Memory B cell (primary cell): Measurements from ENCODE around the gene KXD1.

Experiments
- ATAC-seq: fragments of 150-1000 bp; cut with Tn5 transposase; 2 replicates; pipeline ENCODE4 v1.10.0; 2021; ENCODE audit warnings: low read depth, mild to moderate bottlenecking, moderate library complexity
- DNase-seq, 2 donors: peaks; one replicate each; pipeline ENCODE4 v3.0.0; 2022; ENCODE audit warnings: low spot score in 2 of 2
- H3K27ac Mint-ChIP-seq: one replicate; pipeline ENCODE4 v1.8.0; 2022; ENCODE audit warnings: mild to moderate bottlenecking, moderate library complexity, mixed read lengths
- H3K27me3 Mint-ChIP-seq: one replicate; pipeline ENCODE4 v1.8.0; 2022; ENCODE audit warnings: mixed read lengths
- H3K36me3 Mint-ChIP-seq: one replicate; pipeline ENCODE4 v1.8.0; 2022; ENCODE audit warnings: mild to moderate bottlenecking, mixed read lengths
- H3K4me1 Mint-ChIP-seq: one replicate; pipeline ENCODE4 v1.8.0; 2022; ENCODE audit warnings: mixed read lengths
- H3K4me3 Mint-ChIP-seq: one replicate; pipeline ENCODE4 v1.8.0; 2022; ENCODE audit warnings: mild to moderate bottlenecking, moderate library complexity, mixed read lengths
- H3K9me3 Mint-ChIP-seq: one replicate; pipeline ENCODE4 v1.8.0; 2022; ENCODE audit warnings: mixed read lengths

Gene KXD1

DNA sequence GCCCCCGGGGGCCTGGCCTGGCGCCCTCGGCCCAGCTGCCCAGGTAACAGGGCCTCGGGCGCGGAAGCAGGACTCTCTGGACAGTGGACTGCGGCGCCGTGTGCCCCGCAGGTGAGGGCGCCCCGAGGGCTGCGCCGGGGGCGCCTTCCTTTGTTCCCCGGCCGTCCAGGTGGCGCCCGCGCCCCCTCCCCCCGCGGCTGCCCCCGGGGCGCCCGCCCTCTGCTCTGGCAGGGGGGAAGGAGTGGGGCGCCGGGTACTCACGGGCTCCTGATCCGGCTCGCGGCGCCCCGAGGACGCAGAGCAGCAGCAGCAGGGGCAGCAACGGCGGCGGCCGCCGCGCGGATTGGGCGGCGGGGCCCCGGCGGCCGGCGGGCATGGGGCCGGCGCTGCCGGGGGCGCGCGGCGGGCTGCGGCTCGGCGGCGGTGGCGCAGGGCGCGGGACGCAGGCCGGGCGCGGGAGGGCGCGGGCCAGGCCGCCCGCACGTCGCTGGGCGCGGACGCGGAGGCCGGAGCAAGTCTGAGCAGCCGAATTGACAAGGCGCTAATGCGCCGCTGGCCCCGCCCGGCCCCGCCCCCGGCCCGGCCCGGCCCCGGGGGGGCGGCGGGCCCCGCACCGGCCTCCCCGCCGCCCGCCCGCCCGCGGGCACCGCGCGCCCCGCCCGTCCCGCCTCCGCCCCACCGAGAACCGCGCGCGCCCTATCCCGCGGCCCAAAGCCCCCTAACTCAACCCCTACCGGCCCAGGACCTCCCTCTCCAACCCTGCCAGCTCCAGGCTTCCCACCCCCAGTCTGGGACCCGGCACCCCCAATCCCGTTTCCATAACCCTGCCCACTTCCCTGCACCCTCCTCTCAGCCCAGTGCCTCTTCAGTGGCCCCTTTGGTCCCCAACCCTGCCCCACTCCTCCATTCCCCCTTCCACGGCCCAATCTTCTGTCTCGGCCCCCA lies 48.9 kb downstream of the KXD1 start, which contains the start of gene CRLF1:
Gene CRLF1 (minus strand): TSS at position 519 of the 945 bp plus-strand sequence. CDS start 143 bp downstream, at position 376.
- H3K4me3 Mint-ChIP-seq: peak within 1 kb of the TSS; percentile 77
- H3K27ac Mint-ChIP-seq: no peak within 1 kb of the TSS
- H3K27me3 Mint-ChIP-seq: peaks cover 33% of the 10 kb centered on the region
- H3K4me1 Mint-ChIP-seq: peaks cover 15% of the 10 kb centered on the region
- no peaks in the 10 kb centered on the region for H3K36me3 Mint-ChIP-seq
- ATAC-seq (peak; percentile 10), DNase-seq (no peak)
- H3K9me3 Mint-ChIP-seq: no peaks in the 10 kb centered on the region

DNA sequence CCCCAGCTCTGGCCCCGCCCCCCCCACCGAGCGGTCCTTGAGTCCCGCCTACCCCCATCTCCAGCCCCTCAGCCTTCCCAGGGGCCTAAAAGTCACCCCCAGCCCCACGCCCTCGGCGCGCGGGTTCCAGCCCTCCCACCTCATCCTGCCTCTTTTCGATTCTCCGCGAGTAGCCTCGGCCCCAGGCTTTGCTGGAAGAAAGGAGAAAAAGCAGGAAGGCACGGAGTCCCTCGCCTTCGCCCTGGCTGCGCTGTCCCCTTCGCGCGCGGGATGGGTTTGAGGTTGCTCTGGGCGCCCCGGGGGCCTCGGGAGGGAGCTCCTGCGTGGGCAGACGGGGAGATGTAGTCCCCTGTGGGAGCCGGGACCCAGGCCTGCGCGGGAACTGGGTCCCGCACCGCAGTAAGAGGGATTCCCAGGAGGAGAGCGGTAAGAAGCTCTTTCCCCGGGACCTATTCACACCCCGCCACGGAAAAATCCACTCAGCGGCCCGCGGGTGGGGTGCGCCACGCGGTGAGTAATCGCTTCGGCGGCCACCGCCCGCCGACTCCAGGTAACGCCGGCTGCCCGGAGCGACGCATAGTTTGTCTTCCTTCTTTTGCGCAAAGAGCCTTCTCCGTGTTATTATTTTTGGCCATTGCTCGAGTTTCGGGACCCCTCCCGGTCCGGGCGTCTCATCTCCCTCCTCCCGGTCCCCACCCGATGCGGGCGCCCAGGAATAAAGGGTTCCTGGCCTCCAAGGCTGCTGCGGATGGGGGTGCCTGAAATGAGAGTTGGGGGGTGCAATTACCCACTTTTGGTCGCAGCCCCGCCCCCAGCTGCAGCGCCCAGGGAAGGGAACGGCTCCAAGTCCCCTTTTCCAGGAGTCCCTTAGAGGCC lies 49.8 kb downstream of the KXD1 start:
- no peak for ATAC-seq
- H3K9me3 Mint-ChIP-seq: no peaks in the 10 kb centered on the region
- peaks cover 30% of the 10 kb centered on the region for H3K27me3 Mint-ChIP-seq
- H3K4me1 Mint-ChIP-seq: peaks cover 21% of the 10 kb centered on the region
- no peak overlapping the region for H3K27ac Mint-ChIP-seq
- no peaks in the 10 kb centered on the region for H3K36me3 Mint-ChIP-seq
- peak overlapping the region; percentile 77 for H3K4me3 Mint-ChIP-seq
- DNase-seq: no peak

- no peaks in the 10 kb centered on the region for H3K36me3 Mint-ChIP-seq
- H3K4me1 Mint-ChIP-seq: peaks cover 20% of the 10 kb centered on the region
- no peak for ATAC-seq
- no peaks in the 10 kb centered on the region for H3K9me3 Mint-ChIP-seq
- H3K27ac Mint-ChIP-seq: no peak overlapping the region
- DNase-seq: no peak
- H3K27me3 Mint-ChIP-seq: peaks cover 29% of the 10 kb centered on the region
- no peak overlapping the region for H3K4me3 Mint-ChIP-seq
These were observed 50.6 kb downstream of the KXD1 start for GRCh38 chr19:18608102-18608804.

- no peaks in the 10 kb centered on the region for H3K9me3 Mint-ChIP-seq
- H3K36me3 Mint-ChIP-seq: no peaks in the 10 kb centered on the region
- peaks cover 33% of the 10 kb centered on the region for H3K27me3 Mint-ChIP-seq
- peaks cover 25% of the 10 kb centered on the region for H3K4me1 Mint-ChIP-seq
- H3K4me3 Mint-ChIP-seq: no peak overlapping the region
- H3K27ac Mint-ChIP-seq: no peak overlapping the region
- ATAC-seq (no peak), DNase-seq (no peak)
These were observed 51.4 kb downstream of the KXD1 start for GRCh38 chr19:18608805-18609716.

- ATAC-seq (no peak), DNase-seq (no peak)
- Mint-ChIP-seq H3K27me3 (peaks cover 39% of the 10 kb centered on the region), H3K36me3 (no peaks in the 10 kb centered on the region), H3K27ac (no peak overlapping the region), H3K4me3 (no peak overlapping the region), H3K9me3 (no peaks in the 10 kb centered on the region), H3K4me1 (peaks cover 25% of the 10 kb centered on the region)
These were observed 52.0 kb downstream of the KXD1 start for GRCh38 chr19:18609717-18610051.

DNA sequence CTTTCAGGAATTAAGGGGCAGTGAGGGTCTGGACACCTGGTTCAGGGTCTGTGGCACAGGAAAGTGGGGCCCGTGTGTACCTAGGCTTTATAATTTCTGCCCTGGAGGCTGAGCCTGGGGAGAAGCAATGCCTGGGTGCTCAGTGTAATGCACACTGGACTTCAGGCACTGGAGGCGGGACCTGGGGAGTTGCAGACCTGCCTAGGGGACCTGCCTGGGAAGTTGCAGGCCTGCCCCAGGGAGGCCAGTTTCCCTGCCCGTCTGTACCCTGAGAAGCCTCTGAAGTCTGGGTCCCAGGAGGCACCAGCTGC lies 52.5 kb downstream of the KXD1 start:
- Mint-ChIP-seq H3K4me3 (no peak overlapping the region), H3K27ac (no peak overlapping the region), H3K36me3 (no peaks in the 10 kb centered on the region), H3K4me1 (peaks cover 25% of the 10 kb centered on the region), H3K27me3 (peaks cover 42% of the 10 kb centered on the region), H3K9me3 (no peaks in the 10 kb centered on the region)
- ATAC-seq (no peak), DNase-seq (no peak)

DNA sequence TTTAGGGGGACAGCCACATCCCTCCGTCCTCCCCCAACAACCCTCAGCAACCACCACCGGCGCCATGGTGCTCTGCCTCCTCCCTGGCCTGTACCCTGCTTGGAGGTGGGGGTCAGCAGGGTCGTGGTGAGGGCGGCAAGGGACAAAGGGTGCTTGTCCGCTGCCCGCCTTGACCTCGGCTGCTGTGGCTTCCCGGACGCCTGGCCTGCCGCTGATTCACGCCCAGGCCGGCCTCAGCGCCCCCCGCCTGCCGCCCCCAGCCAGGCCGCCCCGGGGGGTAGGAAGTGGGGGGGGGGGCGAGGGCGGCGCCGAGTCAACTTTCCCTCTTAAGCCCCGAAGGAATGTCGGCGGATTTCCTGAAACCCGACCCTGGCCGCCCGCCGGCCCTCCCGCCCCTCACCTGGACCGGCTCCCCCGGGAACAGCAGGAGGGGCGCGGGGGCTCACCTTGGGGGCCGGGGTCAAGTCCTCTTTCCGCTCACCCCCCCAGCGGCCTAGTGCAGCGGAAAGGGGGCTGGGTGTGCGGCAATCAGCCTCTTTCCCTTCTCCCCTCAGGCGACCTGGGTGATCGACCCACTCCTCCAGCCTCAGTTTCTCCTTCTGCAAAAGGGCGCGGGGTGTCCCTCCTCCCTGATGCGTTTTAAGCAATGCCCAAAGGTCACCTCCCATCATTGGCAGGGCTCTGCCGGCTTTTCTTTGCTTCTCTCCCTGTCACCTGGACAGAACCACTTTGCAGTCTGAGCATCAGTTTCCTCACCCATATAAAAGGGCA lies 53.1 kb downstream of the KXD1 start:
- Mint-ChIP-seq H3K27ac (no peak overlapping the region), H3K27me3 (peaks cover 41% of the 10 kb centered on the region), H3K4me1 (peaks cover 22% of the 10 kb centered on the region), H3K9me3 (no peaks in the 10 kb centered on the region), H3K4me3 (no peak overlapping the region), H3K36me3 (no peaks in the 10 kb centered on the region)
- ATAC-seq: no peak
- DNase-seq: no peak

DNA sequence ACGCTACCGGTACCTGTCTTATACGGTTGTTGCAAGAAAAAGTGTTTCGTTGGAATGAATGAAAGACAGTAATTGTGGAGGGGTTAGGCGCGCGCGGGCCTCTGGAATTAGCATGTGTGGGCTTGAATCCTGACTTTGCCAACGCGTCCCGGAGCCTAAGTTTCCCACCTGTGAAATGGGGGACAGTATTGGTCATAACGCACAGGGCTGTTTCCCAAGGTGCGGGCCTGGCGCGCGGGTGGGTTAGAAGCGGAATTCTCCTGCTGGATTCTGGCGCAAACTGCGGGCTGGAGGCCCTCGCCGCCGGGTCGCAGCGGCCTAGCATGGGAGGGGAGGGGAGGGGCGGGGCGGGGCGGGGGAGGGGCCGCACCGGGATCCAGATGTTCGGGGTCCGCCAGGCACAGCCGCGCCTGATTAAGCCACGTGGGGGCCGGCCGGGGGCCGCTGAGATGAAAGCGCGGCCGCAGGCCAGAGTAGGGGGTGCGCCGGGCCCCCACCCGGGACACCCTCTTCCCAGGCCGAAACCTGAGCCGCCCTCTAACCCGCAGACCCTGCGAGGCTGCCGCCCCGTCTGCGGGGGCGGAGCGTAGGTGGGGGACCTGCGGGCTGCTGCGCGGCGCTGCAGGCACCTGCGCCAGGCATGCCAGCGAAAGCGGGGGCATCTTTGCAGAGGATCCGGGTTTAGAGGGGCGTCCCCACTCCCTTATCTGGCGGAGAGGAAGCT lies 53.8 kb downstream of the KXD1 start:
- Mint-ChIP-seq H3K9me3 (no peaks in the 10 kb centered on the region), H3K36me3 (no peaks in the 10 kb centered on the region), H3K4me1 (peaks cover 22% of the 10 kb centered on the region), H3K27ac (no peak overlapping the region), H3K27me3 (peaks cover 41% of the 10 kb centered on the region), H3K4me3 (peak overlapping the region; percentile 82)
- DNase-seq (no peak), ATAC-seq (peak; percentile 51)

GRCh38 chr19:18612051-18612771 lies 54.5 kb downstream of the KXD1 start:
- no peak for DNase-seq
- H3K27me3 Mint-ChIP-seq: peaks cover 37% of the 10 kb centered on the region
- peak overlapping the region; percentile 47 for H3K27ac Mint-ChIP-seq
- H3K36me3 Mint-ChIP-seq: no peaks in the 10 kb centered on the region
- H3K9me3 Mint-ChIP-seq: no peaks in the 10 kb centered on the region
- peaks cover 22% of the 10 kb centered on the region for H3K4me1 Mint-ChIP-seq
- H3K4me3 Mint-ChIP-seq: peak overlapping the region; percentile 82
- ATAC-seq: peak; percentile 13

DNA sequence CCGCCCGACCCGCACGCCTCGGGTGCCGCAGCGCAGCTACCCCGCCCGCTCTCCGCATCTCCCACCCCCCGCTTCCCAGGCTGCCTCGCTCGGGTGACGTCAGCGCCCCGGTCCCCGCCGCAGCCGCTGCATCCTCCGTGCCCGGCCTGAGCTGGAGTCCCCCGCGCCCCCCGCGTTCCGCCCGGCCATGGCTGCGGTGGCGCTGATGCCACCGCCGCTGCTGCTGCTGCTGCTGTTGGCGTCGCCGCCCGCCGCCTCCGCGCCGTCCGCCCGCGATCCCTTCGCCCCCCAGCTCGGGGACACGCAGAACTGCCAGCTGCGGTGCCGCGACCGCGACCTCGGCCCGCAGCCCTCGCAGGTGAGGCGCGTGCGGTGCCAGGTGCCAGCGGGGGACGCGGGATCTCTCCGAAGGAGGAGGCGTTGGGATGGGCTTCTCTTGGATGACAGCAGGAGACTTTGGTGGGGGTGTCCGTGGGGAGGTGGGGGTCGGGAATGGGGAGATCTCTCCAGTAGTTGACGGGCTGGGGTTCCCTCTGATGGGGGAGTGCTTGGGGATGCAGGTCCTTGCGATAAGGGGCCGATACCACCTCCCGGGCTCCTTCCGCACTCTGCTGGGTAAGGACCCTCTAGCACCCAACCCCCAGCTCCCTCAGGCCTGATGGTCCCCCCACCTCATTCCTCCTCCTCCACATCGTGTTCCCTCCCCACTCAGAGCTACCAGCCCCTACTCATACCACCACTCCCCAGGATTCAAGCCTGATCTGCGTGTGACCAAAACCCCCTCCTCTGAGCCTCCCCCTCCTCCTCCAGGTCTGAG lies 55.3 kb downstream of the KXD1 start, which contains the start of gene TMEM59L:
Gene TMEM59L (plus strand): TSS at position 99 of the 817 bp plus-strand sequence. CDS start 89 bp downstream, at position 188.
- Mint-ChIP-seq H3K9me3 (no peaks in the 10 kb centered on the region), H3K36me3 (no peaks in the 10 kb centered on the region), H3K4me1 (peaks cover 22% of the 10 kb centered on the region), H3K4me3 (peak within 1 kb of the TSS; percentile 82), H3K27me3 (peaks cover 42% of the 10 kb centered on the region), H3K27ac (peak within 1 kb of the TSS; percentile 47)
- DNase-seq: no peak
- peak; percentile 55 for ATAC-seq
